H1 (cell line): ENCODE measurements around the gene USB1. TPM values are rescaled to one million over a fixed set of nuclear protein-coding genes. Genes with fewer than 3 reads are reported as not detected.

Experiments
- CTCF ChIA-PET: fragments of 300-600 bp; sonication (Branson Sonifier 250); formaldehyde crosslinking; loops from one replicate; lab custom pipeline; 2021; ENCODE audit not compliant: partially characterized antibody; lab: Charles Lee
- POLR2A ChIA-PET: fragments of 300-600 bp; sonication (Branson Sonifier 250); formaldehyde crosslinking; loops from one replicate; lab custom pipeline; 2021; ENCODE audit warnings: inconsistent platforms; ENCODE audit not compliant: partially characterized antibody; lab: Charles Lee
- DNase-seq, 2 experiments: peaks; one replicate each; pipeline versions ENCODE4 v3.0.0 to v3.0.0-alpha.2; 2010 to 2022; ENCODE audit warnings: low spot score in 2 of 2, low read depth in 1 of 2, mixed read lengths in 1 of 2
- FAIRE-seq: peaks from 2 replicates; lab custom pipeline; 2011; peaks lifted over from hg19 to GRCh38; lab: Jason Lieb, UNC
- H2AFZ ChIP-seq: 2 replicates; pipeline ENCODE4 v1.8.1; 2012; ENCODE audit warnings: low read length, inconsistent platforms
- H2AK5ac ChIP-seq: 2 replicates; pipeline ENCODE4 v1.6.1; 2013; ENCODE audit warnings: low read depth, low read length
- H2BK120ac ChIP-seq: replicated peaks from 2 replicates; pipeline ENCODE3; 2013; ENCODE audit warnings: low read depth, low read length, inconsistent platforms
- H2BK12ac ChIP-seq: 2 replicates; pipeline ENCODE4 v1.6.1; 2013; ENCODE audit warnings: low read depth, low read length
- H2BK15ac ChIP-seq: 2 replicates; pipeline ENCODE4 v1.6.1; 2013; ENCODE audit warnings: low read length
- H2BK20ac ChIP-seq: 2 replicates; pipeline ENCODE4 v1.6.1; 2013; ENCODE audit warnings: low read length
- H2BK5ac ChIP-seq: 2 replicates; pipeline ENCODE4 v1.6.1; 2013; ENCODE audit warnings: low read depth, low read length
- H3K14ac ChIP-seq: 2 replicates; pipeline ENCODE4 v1.6.1; 2013; ENCODE audit warnings: inconsistent platforms; ENCODE audit not compliant: insufficient read length
- H3K18ac ChIP-seq: 2 replicates; pipeline ENCODE4 v1.6.1; 2013; ENCODE audit warnings: low read length; ENCODE audit errors: extremely low read depth
- H3K23ac ChIP-seq: 2 replicates; pipeline ENCODE4 v1.6.1; 2013; ENCODE audit warnings: inconsistent platforms; ENCODE audit not compliant: insufficient read length
- H3K23me2 ChIP-seq: 2 replicates; pipeline ENCODE4 v1.6.1; 2013; ENCODE audit warnings: low read depth, low read length
- H3K27ac ChIP-seq: 2 replicates; pipeline ENCODE4 v1.6.1; 2011; ENCODE audit warnings: low read depth, low read length, inconsistent platforms
- H3K27me3 ChIP-seq, 4 experiments: replicated peaks in 1 of 4; 1 replicate in 1 of 4; 2 replicates in 3 of 4; pipeline versions ENCODE4 v1.6.1 to v1.8.1; 2011 to 2013; ENCODE audit warnings: low read length in 3 of 4, mild to moderate bottlenecking in 3 of 4, inconsistent platforms in 2 of 4, mixed read lengths in 2 of 4, moderate library complexity in 1 of 4; ENCODE audit not compliant: control insufficient read depth in 3 of 4, insufficient read depth in 3 of 4; ENCODE audit errors: extremely low read depth in 1 of 4
- H3K36me3 ChIP-seq, 4 experiments: 2 replicates each; pipeline versions ENCODE4 v1.6.1 to v1.8.1; 2011 to 2013; ENCODE audit warnings: mild to moderate bottlenecking in 4 of 4, low read length in 3 of 4, moderate library complexity in 2 of 4, control low read depth in 1 of 4, inconsistent platforms in 1 of 4; ENCODE audit not compliant: insufficient read depth in 4 of 4, control insufficient read depth in 2 of 4
- H3K4ac ChIP-seq: replicated peaks from 2 replicates; pipeline ENCODE3; 2013; ENCODE audit warnings: low read length, low read depth, mixed read lengths, inconsistent platforms; ENCODE audit not compliant: insufficient read length
- H3K4me1 ChIP-seq, 4 experiments: replicated peaks in 1 of 4; 1 replicate in 1 of 4; 2 replicates in 3 of 4; pipeline versions ENCODE4 v1.6.1 to v1.8.1; 2011 to 2013; ENCODE audit warnings: low read length in 3 of 4, inconsistent platforms in 2 of 4, mixed read lengths in 1 of 4; ENCODE audit not compliant: insufficient read depth in 4 of 4, control insufficient read depth in 3 of 4
- H3K4me2 ChIP-seq, 2 experiments: 2 replicates each; pipeline versions ENCODE4 v1.6.1 to v1.8.1; 2011 to 2013; ENCODE audit warnings: low read depth in 2 of 2, low read length in 2 of 2, control low read depth in 1 of 2, inconsistent platforms in 1 of 2, mild to moderate bottlenecking in 1 of 2; ENCODE audit not compliant: insufficient read depth in 1 of 2
- H3K4me3 ChIP-seq, 4 experiments: fragments of 200-600, 300-600 bp in 1 of 4; sonication (generic), shearing (Covaris generic), sonication (Bioruptor Twin) in 1 of 4; 2 replicates each; pipeline versions ENCODE4 v1.5.1 to v1.8.1; 2011 to 2016; ENCODE audit warnings: low read length in 4 of 4, low read depth in 3 of 4, control low read depth in 2 of 4, inconsistent platforms in 2 of 4, mild to moderate bottlenecking in 2 of 4, mixed read lengths in 1 of 4, moderate library complexity in 1 of 4; ENCODE audit not compliant: insufficient read depth in 2 of 4; ENCODE audit errors: extremely low read depth in 1 of 4
- H3K56ac ChIP-seq: replicated peaks from 2 replicates; pipeline ENCODE3; 2013; ENCODE audit warnings: low read depth, mild to moderate bottlenecking, mixed read lengths, low read length, inconsistent platforms; ENCODE audit not compliant: insufficient read length
- H3K79me1 ChIP-seq: 2 replicates; pipeline ENCODE4 v1.6.1; 2013; ENCODE audit warnings: low read depth, low read length, control low read depth
- H3K79me2 ChIP-seq, 2 experiments: 2 replicates each; pipeline versions ENCODE4 v1.6.1 to v1.8.1; 2012 to 2013; ENCODE audit warnings: low read length in 2 of 2, mild to moderate bottlenecking in 2 of 2, inconsistent platforms in 1 of 2; ENCODE audit not compliant: insufficient read depth in 2 of 2, control insufficient read depth in 1 of 2
- H3K9ac ChIP-seq, 4 experiments: replicated peaks in 1 of 4; 1 replicate in 1 of 4; 2 replicates in 3 of 4; pipeline versions ENCODE4 v1.6.1 to v1.8.1; 2011 to 2013; ENCODE audit warnings: low read depth in 3 of 4, low read length in 3 of 4, control low read depth in 2 of 4, mild to moderate bottlenecking in 2 of 4, moderate library complexity in 2 of 4, inconsistent platforms in 1 of 4; ENCODE audit errors: extremely low read depth in 1 of 4
- H3K9me3 ChIP-seq, 2 experiments: 2 replicates each; pipeline versions ENCODE4 v1.6.1 to v1.8.1; 2012 to 2013; ENCODE audit warnings: mild to moderate bottlenecking in 2 of 2, moderate library complexity in 2 of 2, control low read depth in 1 of 2, inconsistent platforms in 1 of 2, low read depth in 1 of 2, low read length in 1 of 2, mixed read lengths in 1 of 2; ENCODE audit not compliant: insufficient read depth in 2 of 2
- H4K20me1 ChIP-seq, 2 experiments: replicated peaks in 1 of 2; 2 replicates each; pipeline versions ENCODE3 to v1.8.1; 2011 to 2013; ENCODE audit warnings: inconsistent platforms in 2 of 2, low read length in 2 of 2, mild to moderate bottlenecking in 1 of 2; ENCODE audit not compliant: insufficient read depth in 2 of 2, control insufficient read depth in 1 of 2
- H4K5ac ChIP-seq: 2 replicates; pipeline ENCODE4 v1.6.1; 2013; ENCODE audit warnings: low read length, low read depth, mixed read lengths, inconsistent platforms; ENCODE audit not compliant: insufficient read length
- H4K8ac ChIP-seq: 2 replicates; pipeline ENCODE4 v1.8.0; 2013; ENCODE audit warnings: mild to moderate bottlenecking, moderate library complexity, low read length, inconsistent platforms; ENCODE audit not compliant: insufficient read depth; ENCODE audit errors: extremely low read depth
- H4K91ac ChIP-seq: replicated peaks from 2 replicates; pipeline ENCODE3; 2013; ENCODE audit warnings: low read length, mixed read lengths, inconsistent platforms; ENCODE audit not compliant: insufficient read length
- ASH2L ChIP-seq: fragments of 200-600, 300-600 bp; sonication (generic); IDR thresholded peaks from one replicate; pipeline ENCODE4 v1.7.1; 2017; ENCODE audit warnings: low read length
- ATF2 ChIP-seq: IDR thresholded peaks from 2 replicates; pipeline ENCODE4 v1.6.1; 2012; ENCODE audit warnings: low read length, inconsistent platforms
- BRCA1 ChIP-seq: IDR thresholded peaks from 2 replicates; pipeline ENCODE4 v1.6.1; 2012; ENCODE audit warnings: low read depth, low read length, improper control_type of control experiment
- CHD2 ChIP-seq: IDR thresholded peaks from 2 replicates; pipeline ENCODE4 v1.6.1; 2012; ENCODE audit warnings: low read length, improper control_type of control experiment
- CREB1 ChIP-seq: IDR thresholded peaks from 2 replicates; pipeline ENCODE4 v1.6.1; 2012; ENCODE audit warnings: inconsistent platforms
- CTBP2 ChIP-seq: IDR thresholded peaks from 2 replicates; pipeline ENCODE4 v1.7.0; 2011; ENCODE audit warnings: borderline replicate concordance, mild to moderate bottlenecking, moderate library complexity, mixed read lengths, low read length; ENCODE audit not compliant: insufficient read depth, insufficient read length
- FOSL1 ChIP-seq: IDR thresholded peaks from 2 replicates; pipeline ENCODE4 v1.6.1; 2011; ENCODE audit warnings: mild to moderate bottlenecking, low read depth, low read length, moderate library complexity; ENCODE audit not compliant: insufficient read depth
- JUN ChIP-seq: IDR thresholded peaks from 2 replicates; pipeline ENCODE4 v1.6.1; 2011; ENCODE audit warnings: low read depth, mild to moderate bottlenecking, improper control_type of control experiment, low read length
- JUND ChIP-seq: IDR thresholded peaks from 2 replicates; pipeline ENCODE4 v1.6.1; 2011; ENCODE audit warnings: mild to moderate bottlenecking, improper control_type of control experiment, low read length
- NANOG ChIP-seq: IDR thresholded peaks from 2 replicates; pipeline ENCODE4 v1.6.1; 2011; ENCODE audit warnings: low read length, low read depth, mild to moderate bottlenecking, inconsistent platforms; ENCODE audit not compliant: insufficient read depth, poor library complexity, severe bottlenecking
- RFX5 ChIP-seq: IDR thresholded peaks from 2 replicates; pipeline ENCODE4 v1.6.1; 2011; ENCODE audit warnings: low read depth, low read length, improper control_type of control experiment, borderline replicate concordance
- SIRT6 ChIP-seq: IDR thresholded peaks from one replicate; pipeline ENCODE4 v1.7.1; 2012; ENCODE audit warnings: low read length, inconsistent platforms
- SIX5 ChIP-seq: IDR thresholded peaks from 2 replicates; pipeline ENCODE4 v1.6.1; 2011; ENCODE audit warnings: mild to moderate bottlenecking, low read depth, low read length
- TBP ChIP-seq: IDR thresholded peaks from 2 replicates; pipeline ENCODE4 v1.6.1; 2011; ENCODE audit warnings: low read depth, low read length, improper control_type of control experiment
- WGBS, 2 experiments: shearing (Covaris generic) in 1 of 2; methylation state at CpG; one replicate each; pipeline versions ENCODE4 v1.1.6 to v1.1.7; 2013 to 2015; ENCODE audit warnings: low lambda C conversion rate in 2 of 2, mixed read lengths in 2 of 2, inconsistent platforms in 1 of 2, low coverage in 1 of 2, missing lambda C conversion rate in 1 of 2; ENCODE audit not compliant: insufficient replicate concordance in 2 of 2, insufficient coverage in 1 of 2, insufficient read length in 1 of 2; ENCODE audit errors: extremely low coverage in 1 of 2, missing lambda C conversion rate in 1 of 2; 5-methylcytosine and 5-hydroxymethylcytosine counted together
- polyA plus RNA-seq, 7 experiments: library from polyadenylated mRNA; depleted of rRNA in 3 of 7; stranded (reverse) in 5 of 7; unstranded in 2 of 7; fragments of >200 nt in 5 of 7; fragments of 200-250 nt in 2 of 7; gene quantifications; 1 replicate in 5 of 7; 2 replicates in 1 of 7; 4 replicates in 1 of 7; pipeline versions ENCODE4 v1.2.1 to v1.2.3, GENCODE V29; 2011 to 2013; ENCODE audit warnings: missing spikeins in 2 of 7, mixed read lengths in 2 of 7
- total RNA-seq: library from RNA; stranded (reverse); fragmentation: NEBNext Ultra II Directional; extraction: Animal tissue kit (Norgen Biotek cat#: 25700); gene quantifications from 2 replicates; pipeline ENCODE4 v1.2.1, GENCODE V29; 2021

Gene USB1
- total and polyA plus RNA-seq, 2 of the 8 experiments (the other 6 are each of a cell fraction or from before 2014, with no cell fraction given): 65.4 to 75.9 TPM

- no peak overlapping the region for H3K14ac ChIP-seq
- H3K18ac ChIP-seq: no peak overlapping the region
- H3K23ac ChIP-seq: no peak overlapping the region
- H2BK20ac ChIP-seq: no peak overlapping the region
- ChIA-PET POLR2A (no interaction called here), CTCF (interaction anchor here (1.2 to 26.3 kb wide), 3 partner anchors 11 to 80 kb away, joined by 3 to 305 read pairs (median 4); no protein-coding TSS in a partner anchor)
- H2AFZ ChIP-seq: no peak overlapping the region
- H3K79me1 ChIP-seq: no peaks in the 10 kb centered on the region
- H3K27me3 ChIP-seq: peaks cover 2 to 33% (median 19%) of the 10 kb centered on the region in 4 experiments
- no peak overlapping the region for H2BK5ac ChIP-seq
- no peaks in the 10 kb centered on the region for H4K20me1 ChIP-seq
- no peak overlapping the region for H2AK5ac ChIP-seq
- H4K8ac ChIP-seq: no peak overlapping the region
- no peak overlapping the region for H2BK15ac ChIP-seq
- no peak overlapping the region for H3K56ac ChIP-seq
- 86% methylated on average over 5 of the region's 5 CpGs; no CpG with 5 or more reads in 1 of the 2 experiments for WGBS, 2 experiments
- no peaks in the 10 kb centered on the region for H3K36me3 ChIP-seq
- H3K27ac ChIP-seq: no peak overlapping the region
- no peak for FAIRE-seq
- no peak for DNase-seq
- H4K91ac ChIP-seq: no peak overlapping the region
- H4K5ac ChIP-seq: no peak overlapping the region
- H3K4me3 ChIP-seq: no peak overlapping the region
- H3K23me2 ChIP-seq: peaks cover 12% of the 10 kb centered on the region; the same call in 1 of the 2 replicates
- no peak overlapping the region for H3K4me2 ChIP-seq
- H3K9ac ChIP-seq: no peak overlapping the region
- H3K4me1 ChIP-seq: peaks cover 0 to 11% (median 3%) of the 10 kb centered on the region in 4 experiments; a peak in 3 of 7 replicates
- no peak overlapping the region for H2BK120ac ChIP-seq
- H3K4ac ChIP-seq: no peak overlapping the region
- no peak overlapping the region for H2BK12ac ChIP-seq
- no peaks in the 10 kb centered on the region for H3K9me3 ChIP-seq
- no peaks in the 10 kb centered on the region for H3K79me2 ChIP-seq
- TF ChIP-seq CHD2 (no peak), JUN (no peak), CREB1 (no peak), JUND (no peak), RFX5 (no peak), FOSL1 (no peak), BRCA1 (no peak), SIX5 (no peak), ATF2 (no peak), NANOG (no peak), CTBP2 (no peak), ASH2L (no peak), SIRT6 (no peak), TBP (no peak)
Observed at GRCh38 chr16:57982385-57982784, 18.8 kb upstream of the USB1 start.
